HG03025 (cell line): ENCODE data around the gene HELT.
"Not testable (repeated sequence)": the region's sequence is repeated elsewhere in the genome, so short reads cannot be mapped to it uniquely, and the experiment has no call there.

Experiments used
- ATAC-seq: cut with Tn5 transposase; IDR thresholded peaks from one replicate; pipeline ENCODE4 v1.9.1; 2021; ENCODE audit warnings: mild to moderate bottlenecking, moderate library complexity; ENCODE audit not compliant: unreplicated experiment, low FRiP score

The HELT gene

DNA sequence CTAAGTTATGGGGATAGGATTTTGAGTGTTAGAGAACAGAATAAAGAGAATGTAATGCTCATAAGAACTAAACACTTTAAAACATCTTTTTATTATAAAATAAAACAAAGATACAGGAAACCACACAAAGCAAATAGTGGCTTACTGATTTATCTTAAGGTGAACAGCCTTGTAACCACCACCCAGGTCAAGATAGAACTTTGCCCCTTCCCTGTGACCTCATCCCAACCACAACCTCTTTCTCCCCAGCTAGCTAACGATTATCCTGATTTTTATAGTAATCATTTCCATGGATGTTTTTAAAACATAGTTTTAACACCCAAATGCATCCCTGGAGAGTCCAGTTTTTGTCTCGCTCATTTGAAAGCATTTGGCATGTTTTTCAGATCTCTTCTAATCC is 17.0 kb downstream of the HELT start:
- ATAC-seq = no peak

DNA sequence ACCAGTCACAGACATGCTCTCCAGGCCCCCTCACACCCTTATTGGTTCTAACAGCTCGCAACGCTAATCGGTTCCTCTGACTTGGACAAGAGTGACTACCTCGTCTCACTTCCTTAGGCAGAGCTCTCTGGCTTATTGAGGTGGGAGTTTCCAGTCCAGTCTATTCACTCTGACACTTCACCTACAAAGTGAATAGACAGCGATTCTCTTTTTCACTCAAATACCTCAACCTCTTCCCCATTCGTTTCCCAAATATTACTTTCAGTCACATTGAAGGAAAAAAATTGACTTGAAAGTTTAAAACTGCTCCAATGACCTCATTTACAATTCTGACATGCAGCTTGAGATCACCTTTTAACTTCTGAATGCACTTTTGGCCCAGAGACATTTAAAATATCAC is 17.7 kb downstream of the HELT start:
- ATAC-seq = no peak

DNA sequence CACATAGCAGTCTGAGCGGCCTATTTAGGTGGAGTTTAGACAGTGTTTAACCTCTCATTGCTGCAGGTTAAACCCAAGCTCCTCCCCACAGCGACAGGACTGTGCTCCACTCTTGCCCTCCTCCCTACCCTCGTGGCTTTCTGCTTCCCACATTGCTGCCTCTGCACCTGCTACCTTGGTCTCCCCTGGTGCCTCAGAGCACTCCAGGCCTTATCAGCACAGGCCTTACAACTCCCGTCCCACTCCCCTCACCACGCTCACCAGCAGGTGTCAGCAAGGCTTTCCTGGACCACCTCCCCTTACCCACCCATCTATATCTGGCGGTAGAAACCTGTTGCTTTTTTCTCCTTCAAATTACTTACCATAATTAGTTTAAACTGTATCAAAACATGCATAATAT is 18.6 kb downstream of the HELT start:
- no peak for ATAC-seq

DNA sequence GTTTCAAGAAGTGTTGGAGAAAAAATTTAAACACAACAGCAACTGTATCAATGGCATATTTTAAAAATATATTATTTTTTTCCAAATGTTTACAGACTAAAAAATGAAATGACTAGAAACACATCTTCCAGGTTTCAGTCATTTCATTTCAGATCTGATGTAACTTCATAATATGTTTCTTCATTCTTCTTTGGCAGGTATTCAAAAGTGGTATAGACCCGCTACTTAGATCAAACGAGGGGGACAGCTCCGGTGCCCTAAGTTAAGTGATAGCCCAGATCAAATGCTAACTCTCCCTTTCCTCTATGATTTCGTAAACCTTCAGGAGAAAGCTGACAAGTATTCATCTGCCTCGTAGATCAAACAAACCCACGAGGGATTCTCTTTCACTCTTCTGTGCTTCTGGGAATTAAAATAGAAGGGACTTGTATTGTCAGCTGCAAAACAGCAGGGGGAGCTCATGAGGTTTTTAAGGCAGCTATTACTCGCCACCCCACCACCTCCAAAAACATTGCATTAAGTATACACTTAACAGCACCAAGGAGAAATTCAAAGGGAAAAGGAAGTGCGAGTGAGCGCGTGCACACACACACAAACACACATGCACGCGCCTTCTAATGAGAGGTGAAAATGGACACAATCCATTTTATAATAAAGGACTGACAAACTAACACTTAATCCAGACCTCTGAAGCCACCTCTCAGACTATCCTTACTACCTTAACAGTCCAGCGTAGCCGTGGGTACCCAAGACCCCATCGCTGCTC is 21.4 kb downstream of the HELT start:
- no peak for ATAC-seq

DNA sequence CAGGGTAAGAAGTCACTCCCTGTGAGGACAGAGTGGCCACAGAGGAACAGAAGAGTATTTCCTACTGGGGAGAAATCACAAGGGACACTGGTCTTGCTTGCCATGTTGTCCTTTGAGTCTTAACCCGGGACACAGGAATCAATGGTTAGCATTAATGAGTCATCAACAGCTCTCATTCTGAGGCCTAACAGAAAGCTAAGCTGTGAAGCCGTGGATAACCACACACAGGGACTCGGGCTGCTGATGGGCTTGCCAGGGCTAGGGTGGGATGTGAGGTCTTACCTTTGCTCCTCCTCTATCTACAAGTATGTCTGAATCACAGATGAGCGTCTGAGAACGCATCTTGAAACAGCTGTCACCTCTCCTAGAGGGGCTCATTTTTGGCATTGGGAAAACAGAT is 22.2 kb downstream of the HELT start:
- no peak for ATAC-seq

DNA sequence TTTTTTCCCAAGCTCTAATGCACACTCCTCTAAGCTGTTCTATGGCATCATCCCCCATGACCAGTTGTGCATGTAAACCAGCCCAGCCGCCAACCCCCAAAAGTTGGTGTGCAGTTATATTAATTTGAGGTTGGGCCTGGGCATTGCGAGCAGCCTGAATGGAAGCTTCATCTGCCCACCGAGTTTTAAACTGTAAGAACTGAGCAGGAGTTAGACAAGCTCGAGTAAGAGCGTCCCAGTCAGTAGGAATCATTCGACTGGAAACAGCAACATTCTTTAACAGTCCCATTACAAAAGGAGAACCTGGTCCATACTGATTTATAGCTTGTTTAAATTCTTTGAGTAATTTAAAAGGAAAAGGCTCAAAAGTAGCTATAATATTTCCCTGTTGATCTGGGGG is 32.0 kb downstream of the HELT start:
- ATAC-seq = not testable (repeated sequence)

DNA sequence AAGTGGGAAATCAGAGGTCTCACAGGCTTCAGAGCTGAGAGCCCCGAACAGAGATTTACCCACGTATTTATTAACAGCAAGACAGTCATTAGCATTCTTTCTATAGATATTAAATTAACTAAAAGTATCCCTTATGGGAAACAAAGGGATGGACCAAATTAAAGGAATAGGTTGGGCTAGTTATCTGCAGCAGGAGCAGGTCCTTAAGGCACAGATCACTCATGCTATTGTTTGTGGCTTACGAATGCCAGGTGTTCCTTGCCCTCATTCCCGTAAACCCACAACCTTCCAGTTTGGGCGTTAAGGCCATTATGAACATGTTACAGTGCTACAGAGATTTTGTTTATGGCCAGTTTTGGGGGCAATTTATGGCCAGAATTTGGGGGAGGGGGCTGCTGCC is 33.0 kb downstream of the HELT start:
- ATAC-seq = not testable (repeated sequence)

DNA sequence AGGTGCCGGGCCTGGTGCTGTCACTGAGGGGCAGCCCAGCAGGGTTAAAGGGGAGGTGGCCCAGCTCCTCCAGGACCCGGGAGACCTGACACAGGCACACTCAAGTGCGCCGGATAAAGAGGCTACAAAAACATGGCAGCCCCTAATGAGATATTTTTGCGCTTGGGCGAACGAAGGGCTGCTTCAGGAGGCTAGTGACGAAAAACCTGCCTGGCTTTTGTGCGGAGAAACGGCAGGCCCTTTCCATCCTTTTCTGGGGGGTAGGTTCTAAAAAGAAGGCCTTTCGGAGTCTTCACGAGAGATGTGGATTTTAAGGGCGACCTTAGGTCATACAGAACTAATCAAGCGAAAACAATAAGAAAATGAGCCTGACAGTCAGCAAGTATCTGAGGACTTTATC is 35.5 kb downstream of the HELT start:
- no peak for ATAC-seq

DNA sequence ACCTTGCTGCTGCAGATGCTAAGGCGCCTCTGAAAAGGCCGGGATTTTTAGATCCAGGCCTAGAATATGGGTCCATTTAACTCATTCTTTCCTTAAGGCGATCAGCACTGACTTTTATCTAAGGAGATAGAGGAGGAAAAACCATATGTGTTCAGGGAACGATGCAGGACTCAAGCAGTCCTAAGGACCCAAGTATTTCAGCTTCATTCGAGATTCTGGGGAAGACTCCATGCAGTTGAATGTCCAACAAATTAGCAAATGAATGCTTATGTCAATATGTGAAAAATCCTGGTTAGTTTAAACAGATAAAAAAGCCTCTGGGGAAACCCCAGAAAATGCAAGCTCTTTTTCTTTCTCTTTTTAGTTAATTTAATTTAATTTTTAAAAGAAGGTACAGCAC is 36.0 kb downstream of the HELT start:
- no peak for ATAC-seq

DNA sequence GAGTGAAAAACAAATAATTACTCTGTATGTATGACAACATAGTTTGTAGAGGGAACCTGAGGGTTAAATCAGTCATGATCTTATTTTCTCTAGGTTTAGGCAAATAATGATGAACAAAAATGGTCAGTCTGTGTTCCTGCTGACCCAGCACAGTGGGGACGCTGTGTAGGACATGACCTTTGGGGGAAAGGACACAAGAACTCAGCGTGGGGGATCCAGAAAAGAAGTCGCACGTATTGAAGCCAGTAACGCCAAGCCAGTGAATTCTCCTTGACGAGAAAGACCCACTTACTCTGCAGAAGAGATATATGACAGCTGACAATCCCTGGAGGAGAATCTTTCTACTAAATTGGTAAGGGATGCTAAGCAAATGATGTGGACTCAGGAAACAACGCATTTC is 36.6 kb downstream of the HELT start:
- no peak for ATAC-seq

DNA sequence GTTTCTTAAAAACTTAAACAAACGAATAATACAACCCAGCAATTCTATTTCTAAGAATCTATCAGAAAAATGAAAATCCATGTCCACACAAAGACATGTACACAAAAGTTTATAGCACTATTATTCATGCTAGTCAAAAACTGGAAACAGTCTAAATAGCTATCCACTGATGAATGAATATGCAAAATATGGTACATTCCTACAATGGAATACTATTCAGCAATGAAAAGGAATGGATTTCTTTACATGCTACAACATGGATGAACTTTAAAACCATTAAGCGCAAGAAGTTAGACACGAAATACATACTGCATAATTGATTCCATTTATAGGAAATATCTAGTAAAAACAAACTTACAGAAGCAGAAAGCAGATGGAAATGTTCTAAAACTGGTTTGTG is 43.3 kb downstream of the HELT start:
- no peak for ATAC-seq

DNA sequence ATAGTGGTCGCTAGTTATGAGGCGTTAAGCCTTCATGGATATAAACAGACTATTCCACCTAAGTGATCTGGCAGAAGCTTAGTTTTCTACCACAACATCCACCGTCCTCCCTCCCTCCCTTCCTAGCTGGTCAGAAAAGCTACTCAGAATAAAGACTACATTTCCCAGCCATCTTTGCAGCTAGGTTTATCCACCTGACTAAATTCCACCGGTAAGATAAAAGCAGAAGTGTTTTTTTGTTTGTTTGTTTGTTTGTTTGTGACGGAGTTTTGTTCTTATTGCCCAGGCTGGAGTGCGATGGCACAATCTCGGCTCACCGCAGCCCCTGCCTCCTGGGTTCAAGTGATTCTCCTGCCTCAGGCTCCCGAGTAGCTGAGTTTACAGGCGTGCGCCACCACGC is 44.3 kb downstream of the HELT start:
- ATAC-seq = no peak

DNA sequence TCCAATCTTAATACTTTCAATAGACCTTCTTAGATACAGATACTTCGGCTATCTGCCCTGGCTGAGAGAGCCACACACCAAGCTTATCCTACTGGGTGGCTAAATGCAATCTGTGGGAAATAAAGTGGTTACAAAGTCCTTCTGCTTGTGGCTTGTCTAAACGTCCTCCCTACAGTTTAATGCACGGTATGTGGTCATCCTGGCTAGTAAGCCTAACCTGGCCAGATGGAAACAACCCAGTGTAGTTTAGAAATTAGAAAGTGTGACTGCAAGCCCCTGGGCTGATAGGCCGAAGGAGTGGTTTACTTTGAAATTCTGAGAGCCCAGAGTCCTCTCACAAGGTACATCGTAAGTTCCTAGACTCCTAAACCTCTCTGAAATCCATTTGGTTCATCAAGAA is 47.9 kb downstream of the HELT start:
- no peak for ATAC-seq

DNA sequence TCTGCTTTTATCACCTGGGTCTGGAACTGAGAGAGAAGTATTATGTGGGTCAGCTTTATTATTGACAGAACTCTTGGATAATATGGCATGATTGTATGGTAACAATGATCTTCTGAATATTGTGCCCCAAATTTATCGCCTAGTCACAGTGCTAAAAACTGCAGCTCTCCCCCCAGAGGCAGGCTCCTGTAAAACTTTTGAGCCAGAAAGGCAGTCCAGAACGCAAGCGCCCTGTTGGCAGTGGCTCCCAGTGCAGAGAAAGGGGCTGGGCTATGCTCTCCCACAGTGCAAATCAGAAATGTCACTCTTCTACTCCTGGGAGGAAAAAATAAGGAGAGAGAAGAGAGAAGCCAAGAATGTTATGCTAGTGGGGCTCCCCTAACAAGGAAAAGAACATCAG is 50.5 kb downstream of the HELT start:
- no peak for ATAC-seq
